Neural cell (in vitro differentiated cells): ENCODE data around the gene CDH4.

Source experiments
- EP300 ChIP-seq: fragments of 450-650 bp; conservative IDR thresholded peaks from 2 replicates; pipeline ENCODE4 v1.6.1; 2014; ENCODE audit warnings: antibody characterized with exemption, mild to moderate bottlenecking, moderate library complexity; ENCODE audit not compliant: poor library complexity, severe bottlenecking
- EZH2 ChIP-seq: fragments of 200-600, 300-800 bp; shearing (Covaris generic), sonication (generic); IDR thresholded peaks from 2 replicates; pipeline ENCODE4 v1.6.1; 2014; ENCODE audit warnings: antibody characterized with exemption, low read length, borderline replicate concordance, mild to moderate bottlenecking; ENCODE audit not compliant: insufficient read depth, poor library complexity, severe bottlenecking
- MXI1 ChIP-seq: fragments of 450-650 bp; conservative IDR thresholded peaks from 2 replicates; pipeline ENCODE4 v1.6.1; 2014; ENCODE audit warnings: antibody characterized with exemption, mild to moderate bottlenecking; ENCODE audit not compliant: poor library complexity, severe bottlenecking
- POLR2AphosphoS5 ChIP-seq: IDR thresholded peaks from 2 replicates; pipeline ENCODE4 v1.6.1; 2012
- TF ChIP-seq, protein P1 (sequence below): fragments of 450-650 bp; IDR thresholded peaks from 2 replicates; pipeline ENCODE4 v1.5.1; 2014; ENCODE audit warnings: antibody characterized with exemption, mild to moderate bottlenecking, moderate library complexity; ENCODE audit not compliant: poor library complexity, severe bottlenecking
- TF ChIP-seq, protein P2 (sequence below): IDR thresholded peaks from 2 replicates; pipeline ENCODE4 v1.6.1; 2012; ENCODE audit warnings: borderline replicate concordance

DNA sequence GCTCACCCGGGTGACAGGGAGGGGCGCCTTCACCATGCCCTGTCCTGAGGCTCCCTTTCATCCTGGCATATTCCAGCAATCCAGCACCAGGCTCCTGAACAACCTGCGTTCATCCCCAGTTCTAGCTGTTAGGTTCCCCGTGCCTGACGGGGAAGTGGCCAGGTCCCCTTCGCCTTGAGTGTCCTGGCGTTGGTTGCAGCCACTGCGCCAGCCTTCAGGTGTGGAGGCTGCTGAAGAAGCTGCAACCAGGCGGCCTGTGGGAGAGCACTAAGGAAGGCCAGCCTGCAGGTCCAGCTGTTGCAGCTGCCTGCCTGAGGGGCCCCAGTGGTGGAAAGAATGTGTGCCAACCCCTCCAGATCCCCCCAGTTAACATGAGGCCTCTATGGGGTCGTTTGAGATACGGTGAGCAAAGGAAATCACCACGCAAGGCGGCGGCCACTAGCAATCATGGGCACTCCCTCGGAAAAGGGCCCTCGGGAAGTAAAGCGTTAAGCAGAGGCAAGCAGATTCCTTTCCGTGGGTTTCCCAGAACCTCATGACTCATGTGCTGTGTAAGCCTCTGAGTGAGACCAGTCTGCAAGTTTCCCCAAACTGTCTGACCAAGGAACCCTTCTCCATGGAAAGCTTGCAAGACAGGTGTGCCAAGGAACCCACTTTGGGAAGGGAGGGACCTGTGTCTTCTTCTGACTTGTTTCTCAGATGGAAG is 492.8 kb downstream of the CDH4 start:
- TF ChIP-seq MXI1 (no peak), POLR2AphosphoS5 (no peak), EP300 (no peak), EZH2 (no peak)
- TF ChIP-seq, protein P1, sequence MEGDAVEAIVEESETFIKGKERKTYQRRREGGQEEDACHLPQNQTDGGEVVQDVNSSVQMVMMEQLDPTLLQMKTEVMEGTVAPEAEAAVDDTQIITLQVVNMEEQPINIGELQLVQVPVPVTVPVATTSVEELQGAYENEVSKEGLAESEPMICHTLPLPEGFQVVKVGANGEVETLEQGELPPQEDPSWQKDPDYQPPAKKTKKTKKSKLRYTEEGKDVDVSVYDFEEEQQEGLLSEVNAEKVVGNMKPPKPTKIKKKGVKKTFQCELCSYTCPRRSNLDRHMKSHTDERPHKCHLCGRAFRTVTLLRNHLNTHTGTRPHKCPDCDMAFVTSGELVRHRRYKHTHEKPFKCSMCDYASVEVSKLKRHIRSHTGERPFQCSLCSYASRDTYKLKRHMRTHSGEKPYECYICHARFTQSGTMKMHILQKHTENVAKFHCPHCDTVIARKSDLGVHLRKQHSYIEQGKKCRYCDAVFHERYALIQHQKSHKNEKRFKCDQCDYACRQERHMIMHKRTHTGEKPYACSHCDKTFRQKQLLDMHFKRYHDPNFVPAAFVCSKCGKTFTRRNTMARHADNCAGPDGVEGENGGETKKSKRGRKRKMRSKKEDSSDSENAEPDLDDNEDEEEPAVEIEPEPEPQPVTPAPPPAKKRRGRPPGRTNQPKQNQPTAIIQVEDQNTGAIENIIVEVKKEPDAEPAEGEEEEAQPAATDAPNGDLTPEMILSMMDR: no peak
- TF ChIP-seq, protein P2, sequence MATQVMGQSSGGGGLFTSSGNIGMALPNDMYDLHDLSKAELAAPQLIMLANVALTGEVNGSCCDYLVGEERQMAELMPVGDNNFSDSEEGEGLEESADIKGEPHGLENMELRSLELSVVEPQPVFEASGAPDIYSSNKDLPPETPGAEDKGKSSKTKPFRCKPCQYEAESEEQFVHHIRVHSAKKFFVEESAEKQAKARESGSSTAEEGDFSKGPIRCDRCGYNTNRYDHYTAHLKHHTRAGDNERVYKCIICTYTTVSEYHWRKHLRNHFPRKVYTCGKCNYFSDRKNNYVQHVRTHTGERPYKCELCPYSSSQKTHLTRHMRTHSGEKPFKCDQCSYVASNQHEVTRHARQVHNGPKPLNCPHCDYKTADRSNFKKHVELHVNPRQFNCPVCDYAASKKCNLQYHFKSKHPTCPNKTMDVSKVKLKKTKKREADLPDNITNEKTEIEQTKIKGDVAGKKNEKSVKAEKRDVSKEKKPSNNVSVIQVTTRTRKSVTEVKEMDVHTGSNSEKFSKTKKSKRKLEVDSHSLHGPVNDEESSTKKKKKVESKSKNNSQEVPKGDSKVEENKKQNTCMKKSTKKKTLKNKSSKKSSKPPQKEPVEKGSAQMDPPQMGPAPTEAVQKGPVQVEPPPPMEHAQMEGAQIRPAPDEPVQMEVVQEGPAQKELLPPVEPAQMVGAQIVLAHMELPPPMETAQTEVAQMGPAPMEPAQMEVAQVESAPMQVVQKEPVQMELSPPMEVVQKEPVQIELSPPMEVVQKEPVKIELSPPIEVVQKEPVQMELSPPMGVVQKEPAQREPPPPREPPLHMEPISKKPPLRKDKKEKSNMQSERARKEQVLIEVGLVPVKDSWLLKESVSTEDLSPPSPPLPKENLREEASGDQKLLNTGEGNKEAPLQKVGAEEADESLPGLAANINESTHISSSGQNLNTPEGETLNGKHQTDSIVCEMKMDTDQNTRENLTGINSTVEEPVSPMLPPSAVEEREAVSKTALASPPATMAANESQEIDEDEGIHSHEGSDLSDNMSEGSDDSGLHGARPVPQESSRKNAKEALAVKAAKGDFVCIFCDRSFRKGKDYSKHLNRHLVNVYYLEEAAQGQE: no peak
